GM12865 (cell line): ENCODE results near the gene PTPRN2.

Experiments
- DNase-seq: peaks from one replicate; pipeline ENCODE4 v3.0.0; 2010; ENCODE audit warnings: low read depth
- H3K4me3 ChIP-seq: 2 replicates; pipeline ENCODE4 v1.5.1; 2011; ENCODE audit warnings: mild to moderate bottlenecking, low read depth, low read length, control low read depth
- CTCF ChIP-seq: IDR thresholded peaks from 2 replicates; pipeline ENCODE4 v1.5.1; 2011; ENCODE audit warnings: low read length, control low read depth, low read depth, inconsistent platforms; ENCODE audit not compliant: insufficient read depth; ENCODE audit errors: missing control alignments

PTPRN2 gene

DNA sequence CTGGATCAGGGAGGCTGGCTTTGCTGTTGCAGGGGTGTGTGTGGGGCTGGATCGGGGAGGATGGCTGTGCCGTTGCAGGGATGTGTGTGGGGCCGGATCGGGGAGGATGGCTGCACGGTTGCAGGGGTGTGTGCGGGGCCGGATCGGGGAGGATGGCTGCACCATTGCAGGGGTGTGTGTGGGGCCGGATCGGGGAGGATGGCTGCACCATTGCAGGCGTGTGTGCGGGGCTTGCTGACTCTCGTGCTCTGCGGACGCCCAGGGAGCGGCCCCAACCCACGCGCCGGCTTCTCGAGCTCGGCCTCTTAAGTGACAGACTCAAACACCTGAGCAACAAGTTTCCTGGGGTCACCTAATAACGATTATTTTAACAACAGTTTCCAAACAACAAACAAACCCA, 732.6 kb downstream of the PTPRN2 start:
- TF ChIP-seq CTCF: no peak
- no peak overlapping the region for H3K4me3 ChIP-seq
- DNase-seq: no peak

DNA sequence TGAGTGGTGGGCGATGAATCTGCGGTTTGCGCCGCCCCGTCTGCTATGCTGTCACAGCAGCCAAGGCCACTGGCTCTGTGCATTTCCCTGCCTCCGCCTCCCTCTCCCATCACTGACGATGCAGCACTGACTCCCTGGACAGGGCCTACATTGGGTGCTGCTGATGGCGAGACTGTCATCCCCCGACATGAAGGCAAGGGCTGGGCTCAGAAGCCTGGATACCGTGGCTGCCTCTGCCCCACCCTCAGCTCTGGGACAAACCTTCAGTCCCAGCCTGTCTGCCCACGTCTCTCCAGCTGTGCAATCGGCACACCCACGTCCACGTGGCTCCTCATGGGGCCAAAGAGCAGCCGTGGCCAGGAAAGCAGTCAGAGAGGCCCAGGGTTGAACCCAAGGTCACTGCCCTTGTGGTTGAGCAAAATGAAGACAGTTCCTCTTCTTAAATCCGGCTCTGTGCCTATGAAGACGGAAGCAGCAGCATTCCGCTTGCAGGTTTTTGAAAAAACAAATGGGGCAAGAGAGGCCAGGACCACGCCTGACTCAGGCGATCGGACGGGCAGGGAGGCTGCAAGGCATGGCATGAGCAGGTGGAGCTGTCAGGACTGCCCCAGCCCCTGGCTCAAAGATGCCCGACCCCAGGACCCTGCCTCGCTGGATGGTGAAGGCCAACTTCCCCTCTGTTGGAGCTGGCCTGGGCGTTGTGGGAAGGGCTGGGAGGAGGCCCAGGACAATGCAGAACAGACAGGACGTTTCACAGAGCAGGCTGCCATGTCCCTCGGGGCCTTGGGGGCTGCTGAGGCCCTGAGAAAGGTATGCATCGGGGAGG, 733.3 kb downstream of the PTPRN2 start:
- H3K4me3 ChIP-seq: no peak overlapping the region
- TF ChIP-seq CTCF: no peak
- DNase-seq: no peak

GRCh38 chr7:157853789-157854065, 733.9 kb downstream of the PTPRN2 start:
- H3K4me3 ChIP-seq: no peak overlapping the region
- TF ChIP-seq CTCF: no peak
- DNase-seq: no peak

DNA sequence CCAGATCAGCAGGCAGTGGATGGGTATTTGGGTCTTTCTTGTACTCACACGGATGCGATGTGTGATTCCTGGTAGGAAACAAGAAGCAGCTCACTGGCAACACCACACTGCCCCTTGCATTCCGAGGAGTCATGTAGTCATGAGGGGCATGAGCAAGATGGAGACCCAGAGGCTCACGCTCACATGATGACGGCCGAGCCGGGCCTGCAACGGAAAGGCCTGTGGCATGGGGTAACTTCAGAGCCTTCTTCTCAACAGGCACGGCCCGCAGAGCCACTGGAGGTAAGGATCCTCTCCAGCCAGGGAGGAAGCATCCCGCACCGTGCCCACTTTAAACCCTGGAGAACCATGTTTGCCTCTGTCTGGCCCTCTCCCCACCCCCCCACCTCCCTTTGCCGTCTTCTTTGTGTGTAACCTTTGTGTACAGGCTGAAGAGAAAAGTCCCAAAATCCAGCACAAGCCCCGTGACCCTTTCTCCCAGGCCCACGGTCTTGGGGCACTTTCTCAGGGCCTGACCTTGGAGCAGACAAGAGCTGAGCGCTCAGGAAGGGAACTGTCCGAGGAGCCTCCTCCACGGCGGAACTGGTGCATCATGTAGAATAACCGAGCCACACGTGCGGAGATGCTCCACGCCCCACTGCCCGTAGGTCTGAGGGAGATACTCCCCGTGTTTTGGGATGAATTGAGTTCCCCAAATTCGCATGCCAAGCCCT, 734.4 kb downstream of the PTPRN2 start:
- H3K4me3 ChIP-seq: no peak overlapping the region
- DNase-seq: no peak
- no peak for TF ChIP-seq CTCF

GRCh38 chr7:157851501-157852067, 736.0 kb downstream of the PTPRN2 start:
- TF ChIP-seq CTCF: no peak

DNA sequence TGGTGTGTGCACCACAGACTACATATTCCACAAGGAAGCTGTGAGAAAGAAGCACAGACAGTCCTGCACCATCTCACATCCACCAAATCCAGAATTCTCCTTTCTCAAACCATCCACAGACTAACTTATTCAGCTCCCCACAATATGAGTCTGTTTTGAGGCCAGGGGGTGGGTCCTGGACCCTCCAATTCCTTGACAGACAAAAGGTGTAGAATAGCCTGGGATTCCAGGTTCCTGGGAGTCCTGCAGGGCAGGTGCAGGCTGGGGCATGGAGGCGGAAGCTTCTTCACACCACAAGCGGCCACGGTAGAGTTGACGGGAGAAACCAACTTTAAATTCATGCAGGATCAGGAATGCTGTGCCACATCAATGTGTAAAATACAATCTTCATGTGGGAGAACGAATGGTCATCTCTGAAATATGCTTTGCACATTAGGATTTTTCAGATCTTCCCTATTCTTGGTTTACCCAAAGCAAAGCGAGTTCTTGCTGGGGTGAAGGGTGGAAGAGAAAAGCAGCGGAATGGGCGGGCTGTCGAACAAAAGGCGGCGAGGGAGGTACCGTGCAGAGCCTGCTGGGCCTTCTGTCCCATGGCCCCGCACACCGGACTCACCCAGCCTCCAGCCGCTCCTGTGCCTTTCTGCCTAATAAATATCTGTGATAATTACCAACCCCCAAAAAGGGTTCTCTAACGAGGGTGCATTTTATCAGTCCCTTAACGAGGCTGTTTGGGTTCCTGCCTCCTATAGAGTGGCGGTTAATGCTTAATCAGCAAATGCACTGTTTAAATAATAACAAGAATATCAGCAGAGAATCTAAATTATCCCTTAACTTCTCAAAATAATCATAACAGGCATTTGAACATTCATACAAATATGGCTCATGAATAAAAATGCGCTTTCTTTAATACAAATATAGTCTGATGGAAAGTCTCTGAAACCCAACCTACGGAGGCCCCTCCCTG, 736.9 kb downstream of the PTPRN2 start:
- H3K4me3 ChIP-seq: no peak overlapping the region
- DNase-seq: no peak
- TF ChIP-seq CTCF: no peak

More at GRCh38 chr7:157851501-157852067, 736.0 kb downstream of the PTPRN2 start:
- DNase-seq: no peak
- no peak overlapping the region for H3K4me3 ChIP-seq
